GM13977 (cell line): ENCODE data around the gene TMEM18.

ENCODE experiments used
- DNase-seq: peaks from one replicate; pipeline ENCODE4 v3.0.0; 2012; ENCODE audit warnings: low spot score
- in situ Hi-C: fragments of 300-500 bp; cut with MboI; formaldehyde crosslinking; loops from one replicate; pipeline ENCODE4 v1.12.0; 2022; ENCODE audit warnings: low sequenced_read_pairs, low pct_unique_long_range_greater_than_20kb, mixed read lengths, inconsistent platforms; ENCODE audit not compliant: unreplicated experiment
- TF ChIP-seq, protein P1 (sequence below): IDR thresholded peaks from 2 replicates; pipeline ENCODE4 v1.5.1; 2012; ENCODE audit warnings: mild to moderate bottlenecking, control low read depth; ENCODE audit not compliant: insufficient read depth; ENCODE audit errors: extremely low read depth, missing control alignments

Gene TMEM18

DNA sequence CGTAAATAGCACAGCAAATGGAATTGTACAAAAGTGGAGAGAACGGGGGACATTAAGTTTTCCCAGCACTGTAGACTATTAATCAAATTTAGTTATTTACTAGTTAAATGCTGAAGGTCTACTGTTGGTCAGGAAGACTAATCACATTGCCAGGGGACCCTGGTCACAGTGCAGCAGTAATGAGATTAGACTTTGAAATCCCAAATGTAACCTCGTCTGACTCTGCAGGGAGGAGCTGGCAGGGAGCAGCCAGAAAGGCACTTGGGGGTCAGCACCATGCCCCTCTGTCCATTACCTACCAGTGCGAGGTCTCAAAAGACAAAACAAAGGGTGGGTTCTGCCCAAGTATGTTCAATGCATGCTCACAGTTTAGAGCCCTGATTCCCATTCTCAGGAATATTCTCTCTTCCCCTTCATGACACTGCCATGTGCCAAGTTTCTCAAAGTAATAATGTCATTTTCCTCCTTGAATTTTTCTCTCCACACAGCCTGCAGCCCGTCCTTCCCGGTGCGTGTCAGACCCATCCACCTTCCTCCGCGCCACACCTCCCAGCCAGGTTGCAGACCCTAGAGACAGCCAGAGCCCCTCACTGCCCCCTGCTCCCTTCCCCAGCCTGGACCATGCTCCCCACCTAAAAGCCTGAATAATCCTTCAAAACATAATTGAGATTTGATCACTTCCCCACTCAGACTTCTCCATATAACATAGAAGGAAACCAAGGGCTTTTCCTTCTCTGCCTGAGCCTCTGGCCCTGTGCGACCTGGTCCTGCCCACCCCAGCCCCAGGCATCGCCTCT lies 52.5 kb downstream of the TMEM18 start:
- in situ Hi-C loops: no loop called here
- TF ChIP-seq, protein P1, sequence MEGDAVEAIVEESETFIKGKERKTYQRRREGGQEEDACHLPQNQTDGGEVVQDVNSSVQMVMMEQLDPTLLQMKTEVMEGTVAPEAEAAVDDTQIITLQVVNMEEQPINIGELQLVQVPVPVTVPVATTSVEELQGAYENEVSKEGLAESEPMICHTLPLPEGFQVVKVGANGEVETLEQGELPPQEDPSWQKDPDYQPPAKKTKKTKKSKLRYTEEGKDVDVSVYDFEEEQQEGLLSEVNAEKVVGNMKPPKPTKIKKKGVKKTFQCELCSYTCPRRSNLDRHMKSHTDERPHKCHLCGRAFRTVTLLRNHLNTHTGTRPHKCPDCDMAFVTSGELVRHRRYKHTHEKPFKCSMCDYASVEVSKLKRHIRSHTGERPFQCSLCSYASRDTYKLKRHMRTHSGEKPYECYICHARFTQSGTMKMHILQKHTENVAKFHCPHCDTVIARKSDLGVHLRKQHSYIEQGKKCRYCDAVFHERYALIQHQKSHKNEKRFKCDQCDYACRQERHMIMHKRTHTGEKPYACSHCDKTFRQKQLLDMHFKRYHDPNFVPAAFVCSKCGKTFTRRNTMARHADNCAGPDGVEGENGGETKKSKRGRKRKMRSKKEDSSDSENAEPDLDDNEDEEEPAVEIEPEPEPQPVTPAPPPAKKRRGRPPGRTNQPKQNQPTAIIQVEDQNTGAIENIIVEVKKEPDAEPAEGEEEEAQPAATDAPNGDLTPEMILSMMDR: no peak

DNA sequence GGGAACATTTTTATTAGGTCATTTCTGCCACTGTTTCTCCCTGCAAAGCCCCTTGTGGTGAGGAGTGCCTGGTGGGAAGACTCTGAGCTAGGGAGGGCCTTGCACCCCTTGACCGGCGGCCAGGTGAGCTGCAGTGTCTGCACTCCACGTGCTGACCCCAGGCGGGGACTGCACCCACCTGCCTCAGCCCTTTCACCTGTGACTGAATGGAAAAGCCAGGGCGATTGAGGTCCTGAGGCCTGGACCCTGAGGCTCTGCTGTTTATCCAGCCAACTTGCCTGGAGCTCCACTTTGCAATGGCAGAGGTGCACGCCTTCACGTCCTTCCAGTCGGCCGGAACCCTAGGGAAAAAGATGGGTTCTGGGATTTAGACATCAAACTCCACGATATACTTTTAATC lies 53.1 kb downstream of the TMEM18 start:
- TF ChIP-seq, protein P1: no peak
- no peak for DNase-seq
- in situ Hi-C loops: no loop called here

More for the DNA sequence above, 52.5 kb downstream of the TMEM18 start:
- DNase-seq: no peak

DNA sequence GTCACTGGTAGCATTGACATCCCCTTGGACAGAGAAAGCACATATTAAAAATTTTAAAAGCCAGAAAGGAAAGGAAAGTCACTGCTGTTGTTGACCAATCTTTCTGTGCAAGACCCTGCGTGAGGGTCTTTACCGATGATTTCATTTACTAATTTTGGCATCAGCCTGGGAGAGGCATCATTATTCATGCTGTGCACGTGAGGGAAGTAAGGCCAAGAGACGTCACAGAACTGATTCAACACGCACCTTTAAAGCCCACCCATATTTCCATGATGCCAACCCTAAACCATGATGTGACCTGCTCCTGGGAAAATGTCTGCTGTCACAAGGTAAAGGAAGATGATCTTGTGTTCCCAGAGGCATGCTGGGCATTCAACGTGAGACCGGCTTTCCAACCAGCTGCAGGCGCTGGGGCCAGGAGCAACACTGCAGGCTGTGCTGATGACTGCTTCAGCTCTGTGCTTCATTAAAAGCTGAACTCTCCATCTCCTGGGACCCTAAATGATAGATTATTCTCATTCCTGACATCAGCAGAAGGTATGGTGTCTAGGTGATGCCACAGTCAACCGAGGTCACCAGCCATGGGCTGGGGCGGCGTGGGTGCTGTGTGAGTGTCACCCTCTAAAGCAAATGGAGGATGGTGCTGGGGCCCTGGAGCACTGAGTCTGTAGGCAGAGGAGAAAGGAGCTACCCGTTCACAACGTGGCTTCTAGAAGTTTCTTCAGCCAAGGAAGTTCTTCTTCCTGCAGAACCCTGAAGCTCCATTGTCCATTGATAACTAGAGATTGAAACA lies 53.9 kb downstream of the TMEM18 start:
- in situ Hi-C loops: no loop called here
- TF ChIP-seq, protein P1: no peak
- DNase-seq: no peak

DNA sequence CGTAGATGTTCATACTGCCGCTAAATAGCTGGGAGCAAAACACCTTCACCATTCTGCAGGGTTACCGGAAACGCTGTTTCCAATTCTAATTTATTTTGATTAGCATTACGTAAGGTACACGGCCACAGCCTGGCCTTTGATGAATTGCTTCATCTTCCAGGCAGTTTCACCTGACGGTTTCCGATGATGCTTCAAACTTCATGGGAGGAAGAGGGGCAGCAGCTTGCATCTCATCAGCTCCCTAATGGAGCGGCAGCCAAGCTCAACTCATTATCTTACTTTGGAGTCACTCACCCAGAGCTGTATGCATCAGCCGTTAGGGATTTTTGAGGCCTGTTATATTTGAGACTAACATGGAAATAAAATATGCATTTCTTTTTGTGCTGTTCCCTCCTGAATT lies 54.8 kb downstream of the TMEM18 start:
- DNase-seq: no peak
- in situ Hi-C loops: no loop called here
- TF ChIP-seq, protein P1: no peak

DNA sequence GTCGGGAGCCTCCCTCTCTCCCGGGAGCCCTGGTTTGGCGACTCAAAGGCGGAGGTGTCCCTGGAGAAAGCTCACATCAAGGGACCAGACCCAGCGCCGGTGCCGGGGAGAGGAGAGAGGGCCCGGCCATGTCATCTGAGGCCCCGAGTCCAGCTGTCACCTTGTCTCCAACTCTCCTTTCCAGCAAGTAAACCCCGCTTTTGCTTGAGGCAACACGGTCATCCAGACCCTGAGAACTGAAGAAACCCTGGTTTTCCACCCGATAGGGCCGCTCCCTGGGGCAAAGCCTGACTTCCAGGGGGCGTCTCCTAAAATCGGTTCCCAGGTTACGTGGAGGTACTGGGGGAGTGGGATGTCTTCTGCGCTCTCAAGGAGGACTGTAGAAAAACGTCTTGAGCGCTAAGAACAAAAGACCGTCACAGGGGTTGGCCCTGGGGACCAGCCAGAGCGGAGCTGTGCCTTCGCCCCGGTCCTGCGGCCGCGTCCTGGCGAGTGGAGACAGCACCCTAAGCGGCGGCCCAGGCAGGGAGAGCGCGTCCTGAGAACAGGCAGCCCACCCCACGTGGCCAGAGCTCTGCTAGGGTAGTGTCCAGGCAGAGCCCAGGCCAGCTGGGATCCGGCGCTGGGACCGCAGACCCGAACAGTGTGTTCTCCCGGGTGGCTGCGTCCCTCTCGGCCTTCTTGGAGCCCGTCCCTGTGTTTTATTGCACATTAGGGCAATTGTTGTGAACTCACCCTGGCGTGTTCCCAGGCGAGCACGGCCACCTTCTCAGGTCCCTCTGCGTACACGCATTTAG lies 55.7 kb downstream of the TMEM18 start:
- in situ Hi-C loops: no loop called here
- TF ChIP-seq, protein P1: no peak

DNA sequence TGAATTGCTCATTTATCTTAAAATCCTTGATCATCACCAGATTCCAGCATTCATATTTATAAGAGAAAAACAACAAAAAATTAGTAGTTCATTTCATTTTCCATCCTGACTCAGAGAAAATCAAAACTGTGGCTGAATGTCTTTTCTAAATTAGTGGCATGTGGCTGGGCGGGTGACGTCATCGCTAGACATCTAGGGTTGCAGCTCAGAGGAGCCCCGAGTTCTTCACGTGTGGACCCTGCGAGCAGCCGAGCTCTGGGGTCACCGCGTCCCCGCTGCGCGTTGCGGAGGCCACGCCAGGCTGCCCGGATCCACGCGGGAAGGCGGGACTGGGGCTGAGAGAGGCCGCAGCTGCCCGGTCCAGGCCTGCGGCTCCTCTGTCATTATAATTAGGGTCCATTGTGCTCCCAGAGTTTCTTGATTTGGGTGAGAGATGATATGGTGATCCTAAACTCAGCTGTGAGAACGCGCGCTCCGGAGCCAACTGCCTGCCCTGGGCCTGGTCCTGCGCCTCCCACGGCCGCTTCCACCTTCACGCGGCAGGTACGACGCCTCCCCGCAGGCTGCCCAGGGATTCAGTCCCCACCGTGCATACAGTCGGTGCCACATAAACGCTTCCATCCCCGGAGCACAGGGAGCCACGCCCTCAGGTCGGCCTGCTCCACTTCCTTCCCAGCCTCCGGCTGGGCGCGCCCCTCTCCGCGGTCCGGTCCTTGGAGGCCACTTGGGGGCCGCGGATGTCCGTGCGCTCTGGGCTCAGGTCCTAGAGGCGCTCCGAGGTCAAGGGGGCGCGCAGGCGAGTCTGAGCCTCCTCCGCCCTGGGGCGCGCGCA lies 56.5 kb downstream of the TMEM18 start:
- DNase-seq: no peak
- TF ChIP-seq, protein P1: no peak
- in situ Hi-C loops: no loop called here

More for the DNA sequence above, 55.7 kb downstream of the TMEM18 start:
- no peak for DNase-seq
